ENCODE data around the gene TMEM40. TPM values are rescaled to one million over a fixed set of nuclear protein-coding genes. Genes with fewer than 3 reads are reported as not detected.
"Not testable (repeated sequence)": the region's sequence is repeated elsewhere in the genome, so short reads cannot be mapped to it uniquely, and the experiment has no call there.

TMEM40 gene
- total and polyA plus RNA-seq, 2 donors, result 2.3 to 7.0 TPM

GRCh38 chr3:12791430-12791829 is 32.4 kb upstream of the TMEM40 start:
- Histone ChIP-seq H3K4me1 (ENCODE audit: insufficient read depth) (no peaks in the 10 kb centered on the region), H3K27ac (ENCODE audit: low read depth) (no peak overlapping the region), H3K36me3 (ENCODE audit: insufficient read depth) (no peaks in the 10 kb centered on the region), H3K4me3 (ENCODE audit: low read depth, low read length) (no peak overlapping the region)
- no peak for DNase-seq (ENCODE audit: extremely low spot score)
- 76% methylated on average over 1 of the region's 1 CpG for WGBS

- WGBS, result 88% methylated on average over 23 of the region's 23 CpGs
These were observed 29.1 kb upstream of the TMEM40 start for GRCh38 chr3:12787967-12788690.

GRCh38 chr3:12787346-12787745 is 28.3 kb upstream of the TMEM40 start:
- not testable (repeated sequence) for H3K4me1 ChIP-seq (ENCODE audit: insufficient read depth); H3K27ac ChIP-seq (ENCODE audit: low read depth); DNase-seq (ENCODE audit: extremely low spot score); H3K4me3 ChIP-seq (ENCODE audit: low read depth, low read length); H3K36me3 ChIP-seq (ENCODE audit: insufficient read depth)
- 49% methylated on average over 9 of the region's 9 CpGs for WGBS

More at GRCh38 chr3:12787967-12788690, 29.1 kb upstream of the TMEM40 start:
- not testable (repeated sequence) for H3K4me3 ChIP-seq (ENCODE audit: low read depth, low read length); H3K4me1 ChIP-seq (ENCODE audit: insufficient read depth); H3K27ac ChIP-seq (ENCODE audit: low read depth); DNase-seq (ENCODE audit: extremely low spot score); H3K36me3 ChIP-seq (ENCODE audit: insufficient read depth)

- Histone ChIP-seq H3K27ac (ENCODE audit: low read depth) (no peak overlapping the region), H3K36me3 (ENCODE audit: insufficient read depth) (peaks cover 1% of the 10 kb centered on the region), H3K4me1 (ENCODE audit: insufficient read depth) (no peaks in the 10 kb centered on the region), H3K4me3 (ENCODE audit: low read depth, low read length) (no peak overlapping the region)
- 63% methylated on average over 4 of the region's 4 CpGs for WGBS
- no peak for DNase-seq (ENCODE audit: extremely low spot score)
These were observed 26.0 kb upstream of the TMEM40 start for GRCh38 chr3:12785096-12785495.

GRCh38 chr3:12782172-12782815 is 23.2 kb upstream of the TMEM40 start:
- 69% methylated on average over 6 of the region's 6 CpGs for WGBS
- Histone ChIP-seq H3K4me1 (ENCODE audit: insufficient read depth) (no peaks in the 10 kb centered on the region), H3K36me3 (ENCODE audit: insufficient read depth) (peaks cover 1% of the 10 kb centered on the region), H3K27ac (ENCODE audit: low read depth) (no peak overlapping the region), H3K4me3 (ENCODE audit: low read depth, low read length) (no peak overlapping the region)
- DNase-seq (ENCODE audit: extremely low spot score), result no peak

- Histone ChIP-seq H3K27ac (ENCODE audit: low read depth) (no peak overlapping the region), H3K4me1 (ENCODE audit: insufficient read depth) (no peaks in the 10 kb centered on the region), H3K4me3 (ENCODE audit: low read depth, low read length) (no peak overlapping the region), H3K36me3 (ENCODE audit: insufficient read depth) (peaks cover 1% of the 10 kb centered on the region)
- DNase-seq (ENCODE audit: extremely low spot score), result no peak
- 55% methylated on average over 4 of the region's 4 CpGs for WGBS
These were observed 21.7 kb upstream of the TMEM40 start for GRCh38 chr3:12780751-12781150.

- Histone ChIP-seq H3K27ac (ENCODE audit: low read depth) (no peak overlapping the region), H3K4me3 (ENCODE audit: low read depth, low read length) (no peak overlapping the region), H3K36me3 (ENCODE audit: insufficient read depth) (no peaks in the 10 kb centered on the region), H3K4me1 (ENCODE audit: insufficient read depth) (no peaks in the 10 kb centered on the region)
- 50% methylated on average over 4 of the region's 4 CpGs for WGBS
- DNase-seq (ENCODE audit: extremely low spot score), result no peak
These were observed 18.1 kb upstream of the TMEM40 start for GRCh38 chr3:12777171-12777570.

GRCh38 chr3:12775970-12776369 is 16.9 kb upstream of the TMEM40 start:
- H3K36me3 ChIP-seq (ENCODE audit: insufficient read depth); H3K4me3 ChIP-seq (ENCODE audit: low read depth, low read length); H3K27ac ChIP-seq (ENCODE audit: low read depth); DNase-seq (ENCODE audit: extremely low spot score); H3K4me1 ChIP-seq (ENCODE audit: insufficient read depth): not testable (repeated sequence)
- 71% methylated on average over 6 of the region's 6 CpGs for WGBS

GRCh38 chr3:12775226-12775625 is 16.2 kb upstream of the TMEM40 start:
- WGBS, result 68% methylated on average over 1 of the region's 1 CpG
- DNase-seq (ENCODE audit: extremely low spot score), result no peak
- Histone ChIP-seq H3K4me1 (ENCODE audit: insufficient read depth) (no peaks in the 10 kb centered on the region), H3K36me3 (ENCODE audit: insufficient read depth) (no peaks in the 10 kb centered on the region), H3K27ac (ENCODE audit: low read depth) (no peak overlapping the region), H3K4me3 (ENCODE audit: low read depth, low read length) (no peak overlapping the region)

GRCh38 chr3:12774619-12775018 is 15.6 kb upstream of the TMEM40 start:
- WGBS, result 86% methylated on average over 4 of the region's 4 CpGs
- Histone ChIP-seq H3K36me3 (ENCODE audit: insufficient read depth) (no peaks in the 10 kb centered on the region), H3K4me3 (ENCODE audit: low read depth, low read length) (no peak overlapping the region), H3K4me1 (ENCODE audit: insufficient read depth) (no peaks in the 10 kb centered on the region), H3K27ac (ENCODE audit: low read depth) (no peak overlapping the region)
- DNase-seq (ENCODE audit: extremely low spot score), result no peak

- Histone ChIP-seq H3K36me3 (ENCODE audit: insufficient read depth) (no peaks in the 10 kb centered on the region), H3K4me3 (ENCODE audit: low read depth, low read length) (no peak overlapping the region), H3K4me1 (ENCODE audit: insufficient read depth) (no peaks in the 10 kb centered on the region), H3K27ac (ENCODE audit: low read depth) (no peak overlapping the region)
- no peak for DNase-seq (ENCODE audit: extremely low spot score)
- WGBS, result 100% methylated on average over 1 of the region's 1 CpG
These were observed 14.6 kb upstream of the TMEM40 start for GRCh38 chr3:12773710-12774086.

- 55% methylated on average over 2 of the region's 2 CpGs for WGBS
- no peaks in the 10 kb centered on the region for H3K4me1 ChIP-seq (ENCODE audit: insufficient read depth)
- H3K4me3 ChIP-seq (ENCODE audit: low read depth, low read length), result no peak overlapping the region
These were observed 14.1 kb upstream of the TMEM40 start for GRCh38 chr3:12773030-12773709.

GRCh38 chr3:12772462-12772861 is 13.4 kb upstream of the TMEM40 start:
- WGBS, result 60% methylated on average over 5 of the region's 5 CpGs
- Histone ChIP-seq H3K4me3 (ENCODE audit: low read depth, low read length) (no peak overlapping the region), H3K36me3 (ENCODE audit: insufficient read depth) (no peaks in the 10 kb centered on the region), H3K27ac (ENCODE audit: low read depth) (no peak overlapping the region), H3K4me1 (ENCODE audit: insufficient read depth) (no peaks in the 10 kb centered on the region)
- DNase-seq (ENCODE audit: extremely low spot score), result no peak

More at GRCh38 chr3:12773030-12773709, 14.1 kb upstream of the TMEM40 start:
- Histone ChIP-seq H3K36me3 (ENCODE audit: insufficient read depth) (no peaks in the 10 kb centered on the region), H3K27ac (ENCODE audit: low read depth) (no peak overlapping the region)
- DNase-seq (ENCODE audit: extremely low spot score), result no peak

GRCh38 chr3:12771236-12771635 is 12.2 kb upstream of the TMEM40 start:
- Histone ChIP-seq H3K27ac (ENCODE audit: low read depth) (no peak overlapping the region), H3K36me3 (ENCODE audit: insufficient read depth) (no peaks in the 10 kb centered on the region), H3K4me3 (ENCODE audit: low read depth, low read length) (no peak overlapping the region), H3K4me1 (ENCODE audit: insufficient read depth) (no peaks in the 10 kb centered on the region)
- DNase-seq (ENCODE audit: extremely low spot score), result no peak
- WGBS, result 91% methylated on average over 9 of the region's 9 CpGs

Data from urinary bladder (tissue), 4 donors.